Lower leg skin (tissue), 4 donors: ENCODE measurements around the gene HOXC10. TPM values are rescaled to one million over a fixed set of nuclear protein-coding genes. Genes with fewer than 3 reads are reported as not detected.

Experiments
- DNase-seq, 2 donors: peaks; one replicate each; pipeline ENCODE4 v3.0.0-alpha.2; 2019; ENCODE audit warnings: low spot score in 2 of 2
- H3K4me3 ChIP-seq: fragments of 200-600 bp; sonication (generic); 2 replicates; pipeline ENCODE4 v1.5.1; 2017; ENCODE audit warnings: mild to moderate bottlenecking, low read depth; ENCODE audit not compliant: poor library complexity, severe bottlenecking
- POLR2A ChIP-seq, 2 donors: fragments of 450-650 bp; IDR thresholded peaks; one replicate each; pipeline ENCODE4 v1.6.1; 2016 to 2017; ENCODE audit warnings: antibody characterized with exemption in 2 of 2, mild to moderate bottlenecking in 1 of 2, moderate library complexity in 1 of 2
- WGBS, 2 donors: methylation state at CpG; one replicate each; pipeline ENCODE4 v1.1.5; 2018; 5-methylcytosine and 5-hydroxymethylcytosine counted together
- intact Hi-C: fragments of 100-400 bp; cut with DNase I; formaldehyde crosslinking; loops from one replicate; pipeline ENCODE4 v1.15.0; 2023; ENCODE audit warnings: low total_unique reads
- total RNA-seq, 4 donors: library from RNA; depleted of rRNA; stranded (reverse); fragments of >200 nt; gene quantifications; one replicate each; pipeline ENCODE4 v1.1.0, GENCODE V29; 2016
- TF ChIP-seq, protein P1 (sequence below), 3 donors: fragments of 450-650 bp; IDR thresholded peaks; one replicate each; pipeline ENCODE4 v1.5.1; 2016; ENCODE audit warnings: antibody characterized with exemption in 3 of 3, mild to moderate bottlenecking in 3 of 3, moderate library complexity in 2 of 3

Gene HOXC10
- total RNA-seq, 4 donors from 2014 or later = 14.2 to 35.9 (median 23.4) TPM

DNA sequence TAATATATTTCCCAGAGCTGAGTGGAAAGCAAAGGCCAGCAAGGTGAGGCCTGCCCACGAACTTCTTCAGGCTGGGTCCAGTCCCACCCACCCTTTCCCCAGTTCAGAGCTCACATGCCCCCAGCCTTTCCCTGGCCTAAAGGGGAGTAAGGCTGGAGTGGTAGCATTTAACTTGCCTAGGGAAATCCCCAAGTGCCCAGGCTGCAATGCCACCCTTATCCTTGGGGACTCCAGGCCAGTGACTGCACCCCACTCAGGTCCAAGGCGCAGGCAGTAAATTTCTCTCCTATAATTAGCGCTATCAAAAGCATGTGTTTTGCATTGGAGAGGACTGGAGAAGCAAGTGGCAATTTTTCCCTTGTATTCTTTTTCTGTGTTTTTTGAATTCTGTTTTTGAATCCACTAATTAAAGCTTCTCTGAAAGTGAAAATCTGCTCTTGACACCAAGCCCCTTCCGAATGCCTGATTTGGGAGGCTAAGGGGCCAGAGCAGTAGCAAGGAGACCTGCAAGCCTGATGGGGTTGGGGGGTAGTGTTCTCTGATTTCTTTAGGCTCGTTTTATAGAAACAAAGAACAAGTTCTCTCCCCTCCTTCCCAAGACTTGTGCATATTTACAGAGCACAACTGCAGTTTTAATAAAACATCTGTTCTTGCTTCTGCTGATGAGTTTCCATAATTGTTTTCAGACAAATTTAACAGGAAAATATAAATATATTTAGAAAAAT lies 39.8 kb downstream of the HOXC10 start:
- H3K4me3 ChIP-seq = no peak overlapping the region
- TF ChIP-seq POLR2A (IDR thresholded peaks at IDR 0.05) = no peak
- TF ChIP-seq, protein P1, sequence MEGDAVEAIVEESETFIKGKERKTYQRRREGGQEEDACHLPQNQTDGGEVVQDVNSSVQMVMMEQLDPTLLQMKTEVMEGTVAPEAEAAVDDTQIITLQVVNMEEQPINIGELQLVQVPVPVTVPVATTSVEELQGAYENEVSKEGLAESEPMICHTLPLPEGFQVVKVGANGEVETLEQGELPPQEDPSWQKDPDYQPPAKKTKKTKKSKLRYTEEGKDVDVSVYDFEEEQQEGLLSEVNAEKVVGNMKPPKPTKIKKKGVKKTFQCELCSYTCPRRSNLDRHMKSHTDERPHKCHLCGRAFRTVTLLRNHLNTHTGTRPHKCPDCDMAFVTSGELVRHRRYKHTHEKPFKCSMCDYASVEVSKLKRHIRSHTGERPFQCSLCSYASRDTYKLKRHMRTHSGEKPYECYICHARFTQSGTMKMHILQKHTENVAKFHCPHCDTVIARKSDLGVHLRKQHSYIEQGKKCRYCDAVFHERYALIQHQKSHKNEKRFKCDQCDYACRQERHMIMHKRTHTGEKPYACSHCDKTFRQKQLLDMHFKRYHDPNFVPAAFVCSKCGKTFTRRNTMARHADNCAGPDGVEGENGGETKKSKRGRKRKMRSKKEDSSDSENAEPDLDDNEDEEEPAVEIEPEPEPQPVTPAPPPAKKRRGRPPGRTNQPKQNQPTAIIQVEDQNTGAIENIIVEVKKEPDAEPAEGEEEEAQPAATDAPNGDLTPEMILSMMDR (IDR thresholded peaks at IDR 0.05) = no peak
- no peak for DNase-seq
- whole genome bisulfite sequencing, 2 donors = 23 to 28% methylated on average over 5 of the region's 5 CpGs
- intact Hi-C loops = no loop called here

DNA sequence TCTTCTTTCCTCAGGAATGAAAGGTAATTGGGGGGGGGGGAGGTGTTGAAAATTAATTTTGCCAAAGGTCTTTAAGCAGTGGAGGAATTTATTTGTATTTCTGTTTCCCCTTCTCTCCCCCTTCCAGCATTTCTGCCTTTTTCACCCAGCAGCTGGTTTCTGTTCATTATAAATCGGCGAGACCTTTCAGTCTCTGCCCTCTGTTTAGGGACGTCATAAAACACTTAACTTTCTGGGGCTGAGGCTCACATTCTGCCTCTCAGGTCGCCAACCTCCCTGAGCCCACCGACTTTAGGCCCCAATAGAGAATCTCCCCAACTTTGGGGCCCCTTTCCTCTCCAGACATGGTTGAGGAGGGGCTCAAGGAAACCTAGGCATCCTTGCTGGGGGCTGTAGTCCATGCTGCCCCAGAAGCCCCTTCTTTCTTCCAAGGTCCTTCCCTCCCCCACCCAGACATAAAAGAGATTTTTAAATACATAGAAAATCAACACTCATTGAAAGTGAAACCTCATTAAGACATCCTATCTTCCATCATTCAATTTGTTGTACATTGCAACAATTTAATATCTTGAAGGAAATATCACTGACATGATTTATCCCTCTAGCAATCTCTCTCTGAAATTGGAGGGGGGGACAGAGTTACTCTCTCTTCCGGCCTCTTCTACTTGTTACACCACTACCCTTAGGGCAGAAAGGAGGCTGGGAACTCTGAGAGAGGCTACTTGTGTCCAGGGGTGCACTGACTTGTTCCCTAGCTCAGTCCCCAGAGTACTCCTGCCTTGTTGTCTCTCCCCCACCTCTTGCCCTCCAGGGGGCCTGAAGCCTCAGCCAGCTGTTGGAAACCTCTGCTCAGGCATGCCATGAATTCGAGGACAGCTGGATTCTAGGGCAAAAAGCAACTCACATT lies 40.8 kb downstream of the HOXC10 start:
- DNase-seq = no peak
- H3K4me3 ChIP-seq = no peak overlapping the region
- WGBS, 2 donors = 18 to 22% methylated on average over 7 of the region's 7 CpGs
- intact Hi-C loops = no loop called here
- TF ChIP-seq, protein P1 (IDR thresholded peaks at IDR 0.05) = no peak
- no peak for TF ChIP-seq POLR2A (IDR thresholded peaks at IDR 0.05)

DNA sequence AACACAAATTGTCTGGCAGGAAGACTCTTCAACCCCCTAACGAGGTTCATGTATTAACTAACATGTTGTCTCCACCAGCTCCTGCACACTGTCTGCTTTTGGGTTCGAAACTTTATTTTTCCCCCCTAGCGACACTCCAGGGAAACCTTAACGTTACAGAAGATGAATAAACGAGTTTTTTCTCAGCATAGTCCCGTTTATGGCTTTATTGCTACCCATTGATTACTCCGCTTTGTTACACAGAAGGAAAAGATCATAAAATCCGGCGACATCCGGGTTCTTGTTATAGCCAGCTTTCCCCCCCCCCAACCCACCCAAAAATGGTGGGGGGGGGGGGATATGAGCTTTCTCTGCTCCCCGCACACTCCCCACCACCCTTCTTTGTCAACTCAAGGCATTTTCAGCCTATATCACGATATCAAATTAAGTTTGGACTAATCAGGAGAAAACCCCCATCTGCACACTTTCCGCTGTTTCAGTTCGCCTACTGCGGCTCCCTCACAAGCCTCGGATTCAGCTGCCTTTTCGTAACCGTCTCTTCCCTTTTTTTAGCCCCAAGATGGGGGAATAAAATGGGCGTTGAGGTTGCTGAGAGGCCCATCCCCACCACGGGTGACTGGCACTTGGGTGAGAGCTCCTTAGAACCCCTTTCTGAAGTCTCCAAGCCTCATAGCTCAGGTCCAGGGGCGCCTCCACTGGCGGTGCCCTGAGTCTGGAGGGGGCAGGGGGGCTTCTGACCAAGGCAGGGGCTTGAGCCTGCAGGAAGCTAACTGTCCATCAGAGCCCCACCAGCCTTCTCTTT lies 41.9 kb downstream of the HOXC10 start:
- DNase-seq = no peak
- WGBS, 2 donors = 27 to 40% methylated on average over 22 of the region's 22 CpGs
- H3K4me3 ChIP-seq = no peak overlapping the region
- TF ChIP-seq POLR2A (IDR thresholded peaks at IDR 0.05) = no peak
- TF ChIP-seq, protein P1 (IDR thresholded peaks at IDR 0.05) = no peak
- intact Hi-C loops = no loop called here

DNA sequence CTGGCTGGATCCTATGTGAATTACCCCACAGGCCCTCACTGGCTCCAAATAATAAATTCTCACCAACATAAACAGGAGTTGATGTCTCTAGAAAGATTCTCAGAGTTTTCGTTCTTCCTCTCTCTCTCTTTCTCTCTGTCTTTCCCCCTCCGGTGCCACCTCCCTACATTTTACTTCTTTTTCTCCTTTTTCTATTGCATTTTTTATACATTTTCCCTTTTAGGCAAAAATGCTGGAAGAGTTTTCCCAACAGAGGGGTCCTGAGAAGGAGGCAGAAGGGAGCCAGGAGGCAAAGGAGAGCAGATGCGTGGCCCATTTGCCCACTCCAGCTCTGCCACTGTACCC lies 42.5 kb downstream of the HOXC10 start:
- 44 to 63% methylated on average over 3 of the region's 3 CpGs for WGBS, 2 donors
- no peak for DNase-seq
- intact Hi-C loops = no loop called here
- no peak overlapping the region for H3K4me3 ChIP-seq
- TF ChIP-seq, protein P1 (IDR thresholded peaks at IDR 0.05) = no peak
- no peak for TF ChIP-seq POLR2A (IDR thresholded peaks at IDR 0.05)

DNA sequence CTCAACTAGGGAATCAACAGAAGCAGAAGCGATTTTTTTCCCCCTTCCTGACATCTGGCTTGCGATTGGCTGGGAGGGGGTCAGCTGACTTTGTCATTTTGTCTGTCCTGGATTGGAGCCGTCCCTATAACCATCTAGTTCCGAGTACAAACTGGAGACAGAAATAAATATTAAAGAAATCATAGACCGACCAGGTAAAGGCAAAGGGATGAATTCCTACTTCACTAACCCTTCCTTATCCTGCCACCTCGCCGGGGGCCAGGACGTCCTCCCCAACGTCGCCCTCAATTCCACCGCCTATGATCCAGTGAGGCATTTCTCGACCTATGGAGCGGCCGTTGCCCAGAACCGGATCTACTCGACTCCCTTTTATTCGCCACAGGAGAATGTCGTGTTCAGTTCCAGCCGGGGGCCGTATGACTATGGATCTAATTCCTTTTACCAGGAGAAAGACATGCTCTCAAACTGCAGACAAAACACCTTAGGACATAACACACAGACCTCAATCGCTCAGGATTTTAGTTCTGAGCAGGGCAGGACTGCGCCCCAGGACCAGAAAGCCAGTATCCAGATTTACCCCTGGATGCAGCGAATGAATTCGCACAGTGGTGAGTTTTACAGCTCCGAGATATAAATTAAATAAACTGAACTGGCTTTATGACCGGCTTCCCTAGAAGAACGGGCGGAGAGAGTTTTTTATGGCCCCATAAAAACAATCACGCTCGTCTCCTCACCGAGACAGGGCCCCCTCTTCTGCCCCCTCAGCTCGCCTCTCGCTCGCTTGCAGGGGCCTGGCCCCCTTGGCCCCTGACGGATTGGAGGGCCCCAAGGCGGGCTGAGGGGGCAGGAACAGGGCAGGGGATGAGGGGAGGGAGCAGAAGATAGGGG lies 43.6 kb downstream of the HOXC10 start, which contains the start of gene HOXC6:
Gene HOXC6, plus strand, starts transcription at position 127 of the 888 bp plus-strand sequence. Its CDS starts 82 bp downstream, at position 209.
- H3K4me3 ChIP-seq = peak within 1 kb of the TSS; percentile 14
- TF ChIP-seq POLR2A (IDR thresholded peaks at IDR 0.05) = no peak
- TF ChIP-seq, protein P1 (IDR thresholded peaks at IDR 0.05) = no peak
- WGBS, 2 donors = 8 to 16% methylated on average over 36 of the region's 36 CpGs
- intact Hi-C loops = no loop called here
- no peak for DNase-seq
